WTC11 (cell line): Measurements from ENCODE around the gene TP53BP2. TPM values are rescaled to one million over a fixed set of nuclear protein-coding genes. Genes with fewer than 3 reads are reported as not detected.

Experiments
- ATAC-seq: fragments of 200-7000 bp; cut with Tn5 transposase; 2 replicates; pipeline ENCODE4 v1.10.0; 2021; ENCODE audit warnings: mild to moderate bottlenecking, moderate library complexity
- CTCF ChIA-PET: fragments of 300-600 bp; sonication (Branson Sonifier 250); formaldehyde crosslinking; loops from one replicate; lab custom pipeline; 2021; ENCODE audit warnings: antibody characterized with exemption; lab: Charles Lee
- POLR2A ChIA-PET: fragments of 350-600 bp; sonication (Branson Sonifier 250); formaldehyde crosslinking; loops from one replicate; lab custom pipeline; 2021; ENCODE audit warnings: antibody characterized with exemption; lab: Charles Lee
- DNase-seq: peaks from one replicate; pipeline ENCODE4 v3.0.0; 2021; ENCODE audit warnings: low spot score
- H3K27ac Mint-ChIP-seq: 2 replicates; pipeline ENCODE4 v1.8.0; 2021; ENCODE audit warnings: mixed read lengths
- H3K27me3 Mint-ChIP-seq: 2 replicates; pipeline ENCODE4 v1.8.0; 2021; ENCODE audit warnings: low read depth, mild to moderate bottlenecking, moderate library complexity, mixed read lengths
- H3K36me3 Mint-ChIP-seq: 2 replicates; pipeline ENCODE4 v1.8.0; 2021; ENCODE audit warnings: mixed read lengths
- H3K4me1 Mint-ChIP-seq: 2 replicates; pipeline ENCODE4 v1.8.0; 2022; ENCODE audit warnings: mixed read lengths
- H3K4me3 Mint-ChIP-seq: 2 replicates; pipeline ENCODE4 v1.8.0; 2021; ENCODE audit warnings: mild to moderate bottlenecking, moderate library complexity, mixed read lengths
- H3K9me3 Mint-ChIP-seq: 2 replicates; pipeline ENCODE4 v1.8.0; 2021; ENCODE audit warnings: mixed read lengths
- CBFB ChIP-seq: sonication (generic); formaldehyde crosslinking; IDR thresholded peaks from 2 replicates; pipeline ENCODE4 v1.8.1; 2022; ENCODE audit warnings: mild to moderate bottlenecking, low read depth, missing genetic modification reagents
- CREB1 ChIP-seq: sonication (generic); formaldehyde crosslinking; IDR thresholded peaks from 2 replicates; pipeline ENCODE4 v1.8.0; 2023; ENCODE audit warnings: mild to moderate bottlenecking, missing genetic modification reagents
- GTF2I ChIP-seq: fragments of 250-450 bp; sonication (Bioruptor Pico); conservative IDR thresholded peaks from 2 replicates; pipeline ENCODE4 v1.4.0; 2021; ENCODE audit warnings: mild to moderate bottlenecking
- NR3C1 ChIP-seq: sonication (generic); formaldehyde crosslinking; conservative IDR thresholded peaks from 2 replicates; pipeline ENCODE4 v1.8.1; 2023; ENCODE audit warnings: low read depth, mild to moderate bottlenecking, missing genetic modification reagents
- OVOL2 ChIP-seq: fragments of 250-450 bp; sonication (Bioruptor Pico); IDR thresholded peaks from 2 replicates; pipeline ENCODE4 v1.9.0; 2021; ENCODE audit warnings: mild to moderate bottlenecking, borderline replicate concordance
- SMAD4 ChIP-seq: sonication (generic); formaldehyde crosslinking; IDR thresholded peaks from 2 replicates; pipeline ENCODE4 v1.8.0; 2022; ENCODE audit warnings: mild to moderate bottlenecking, missing genetic modification reagents
- SOX15 ChIP-seq: fragments of 250-450 bp; sonication (Bioruptor Pico); IDR thresholded peaks from 2 replicates; pipeline ENCODE4 v1.9.0; 2021; ENCODE audit warnings: mild to moderate bottlenecking
- TCF7 ChIP-seq: sonication (generic); formaldehyde crosslinking; IDR thresholded peaks from 2 replicates; pipeline ENCODE4 v1.8.0; 2022; ENCODE audit warnings: mild to moderate bottlenecking, low read depth, missing genetic modification reagents, moderate library complexity
- TP53 ChIP-seq: sonication (generic); formaldehyde crosslinking; IDR thresholded peaks from 2 replicates; pipeline ENCODE4 v1.8.1; 2023; ENCODE audit warnings: mild to moderate bottlenecking, missing genetic modification reagents
- ZNF219 ChIP-seq: sonication (generic); formaldehyde crosslinking; IDR thresholded peaks from 2 replicates; pipeline ENCODE4 v1.8.0; 2023; ENCODE audit warnings: missing genetic modification reagents, mild to moderate bottlenecking, borderline replicate concordance
- total RNA-seq: library from RNA; stranded (reverse); gene quantifications from 3 replicates; pipeline ENCODE4 v1.2.3, GENCODE V29; 2021
- TF ChIP-seq, protein P1 (sequence below): sonication (generic); formaldehyde crosslinking; IDR thresholded peaks from 2 replicates; pipeline ENCODE4 v1.8.0; 2022; ENCODE audit warnings: mild to moderate bottlenecking, missing genetic modification reagents
- TF ChIP-seq, protein P2 (sequence below): sonication (generic); formaldehyde crosslinking; IDR thresholded peaks from 2 replicates; pipeline ENCODE4 v1.8.1; 2023; ENCODE audit warnings: mild to moderate bottlenecking, moderate library complexity, missing genetic modification reagents
- TF ChIP-seq, protein P3 (sequence below): sonication (generic); formaldehyde crosslinking; IDR thresholded peaks from 2 replicates; pipeline ENCODE4 v1.8.1; 2023; ENCODE audit warnings: mild to moderate bottlenecking, missing genetic modification reagents, moderate library complexity
- TF ChIP-seq, protein P4 (sequence below): sonication (generic); formaldehyde crosslinking; IDR thresholded peaks from 2 replicates; pipeline ENCODE4 v1.8.1; 2022; ENCODE audit warnings: mild to moderate bottlenecking, moderate library complexity, missing genetic modification reagents
- TF ChIP-seq, protein P5 (sequence below): fragments of 250-450 bp; sonication (Bioruptor Pico); IDR thresholded peaks from 2 replicates; pipeline ENCODE4 v1.9.0; 2021; ENCODE audit warnings: mild to moderate bottlenecking, borderline replicate concordance
- TF ChIP-seq, protein P6 (sequence below): sonication (generic); formaldehyde crosslinking; IDR thresholded peaks from 2 replicates; pipeline ENCODE4 v1.8.0; 2023; ENCODE audit warnings: missing genetic modification reagents
- TF ChIP-seq, protein P7 (sequence below): sonication (generic); formaldehyde crosslinking; IDR thresholded peaks from 2 replicates; pipeline ENCODE4 v1.8.0; 2022; ENCODE audit warnings: mild to moderate bottlenecking, missing genetic modification reagents
- TF ChIP-seq, protein P8 (sequence below): sonication (generic); formaldehyde crosslinking; conservative IDR thresholded peaks from 2 replicates; pipeline ENCODE4 v1.8.1; 2022; ENCODE audit warnings: mild to moderate bottlenecking, missing genetic modification reagents

Gene TP53BP2
- total RNA-seq, 1 experiment from 2014 or later = 42.7 TPM

DNA sequence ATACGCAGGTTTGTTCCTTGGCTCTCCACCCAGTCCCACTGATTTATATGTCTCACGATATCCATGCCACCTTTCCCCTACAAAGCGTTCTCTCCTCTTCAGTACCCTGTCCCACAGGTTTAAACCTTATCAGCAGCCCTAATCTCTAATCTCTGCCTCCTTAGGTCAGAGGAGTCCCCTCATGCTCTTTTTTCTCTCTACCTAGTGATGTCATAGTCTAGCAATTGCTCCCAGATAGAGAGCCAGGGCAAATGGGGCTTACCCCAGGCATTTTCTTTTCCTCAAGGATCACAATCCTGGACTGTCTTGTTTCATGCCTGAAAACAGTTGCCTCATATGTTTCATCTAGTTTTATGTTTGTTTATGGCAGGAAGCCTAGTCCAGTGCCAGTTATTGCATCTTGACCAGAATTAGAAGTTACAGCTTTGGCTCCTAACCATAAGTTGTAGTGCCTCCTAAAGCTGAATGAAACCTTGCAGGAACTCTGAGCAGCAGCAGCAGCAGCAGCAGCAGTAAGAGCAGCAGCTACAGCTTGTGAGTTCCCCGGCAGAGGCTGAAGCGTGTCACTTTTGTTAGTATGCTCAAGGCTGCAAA lies 26.7 kb upstream of the TP53BP2 start:
- peaks cover 19% of the 10 kb centered on the region for H3K4me1 Mint-ChIP-seq
- CTCF ChIA-PET = no interaction called here
- no peak for TF ChIP-seq CREB1 (CRISPR knock-in tag)
- TF ChIP-seq, protein P1, sequence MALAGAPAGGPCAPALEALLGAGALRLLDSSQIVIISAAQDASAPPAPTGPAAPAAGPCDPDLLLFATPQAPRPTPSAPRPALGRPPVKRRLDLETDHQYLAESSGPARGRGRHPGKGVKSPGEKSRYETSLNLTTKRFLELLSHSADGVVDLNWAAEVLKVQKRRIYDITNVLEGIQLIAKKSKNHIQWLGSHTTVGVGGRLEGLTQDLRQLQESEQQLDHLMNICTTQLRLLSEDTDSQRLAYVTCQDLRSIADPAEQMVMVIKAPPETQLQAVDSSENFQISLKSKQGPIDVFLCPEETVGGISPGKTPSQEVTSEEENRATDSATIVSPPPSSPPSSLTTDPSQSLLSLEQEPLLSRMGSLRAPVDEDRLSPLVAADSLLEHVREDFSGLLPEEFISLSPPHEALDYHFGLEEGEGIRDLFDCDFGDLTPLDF = no peak
- TF ChIP-seq, protein P2, sequence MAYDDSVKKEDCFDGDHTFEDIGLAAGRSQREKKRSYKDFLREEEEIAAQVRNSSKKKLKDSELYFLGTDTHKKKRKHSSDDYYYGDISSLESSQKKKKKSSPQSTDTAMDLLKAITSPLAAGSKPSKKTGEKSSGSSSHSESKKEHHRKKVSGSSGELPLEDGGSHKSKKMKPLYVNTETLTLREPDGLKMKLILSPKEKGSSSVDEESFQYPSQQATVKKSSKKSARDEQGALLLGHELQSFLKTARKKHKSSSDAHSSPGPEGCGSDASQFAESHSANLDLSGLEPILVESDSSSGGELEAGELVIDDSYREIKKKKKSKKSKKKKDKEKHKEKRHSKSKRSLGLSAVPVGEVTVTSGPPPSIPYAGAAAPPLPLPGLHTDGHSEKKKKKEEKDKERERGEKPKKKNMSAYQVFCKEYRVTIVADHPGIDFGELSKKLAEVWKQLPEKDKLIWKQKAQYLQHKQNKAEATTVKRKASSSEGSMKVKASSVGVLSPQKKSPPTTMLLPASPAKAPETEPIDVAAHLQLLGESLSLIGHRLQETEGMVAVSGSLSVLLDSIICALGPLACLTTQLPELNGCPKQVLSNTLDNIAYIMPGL (CRISPR knock-in tag) = no peak
- TF ChIP-seq, protein P3, sequence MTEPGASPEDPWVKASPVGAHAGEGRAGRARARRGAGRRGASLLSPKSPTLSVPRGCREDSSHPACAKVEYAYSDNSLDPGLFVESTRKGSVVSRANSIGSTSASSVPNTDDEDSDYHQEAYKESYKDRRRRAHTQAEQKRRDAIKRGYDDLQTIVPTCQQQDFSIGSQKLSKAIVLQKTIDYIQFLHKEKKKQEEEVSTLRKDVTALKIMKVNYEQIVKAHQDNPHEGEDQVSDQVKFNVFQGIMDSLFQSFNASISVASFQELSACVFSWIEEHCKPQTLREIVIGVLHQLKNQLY = no peak
- TF ChIP-seq, protein P4, sequence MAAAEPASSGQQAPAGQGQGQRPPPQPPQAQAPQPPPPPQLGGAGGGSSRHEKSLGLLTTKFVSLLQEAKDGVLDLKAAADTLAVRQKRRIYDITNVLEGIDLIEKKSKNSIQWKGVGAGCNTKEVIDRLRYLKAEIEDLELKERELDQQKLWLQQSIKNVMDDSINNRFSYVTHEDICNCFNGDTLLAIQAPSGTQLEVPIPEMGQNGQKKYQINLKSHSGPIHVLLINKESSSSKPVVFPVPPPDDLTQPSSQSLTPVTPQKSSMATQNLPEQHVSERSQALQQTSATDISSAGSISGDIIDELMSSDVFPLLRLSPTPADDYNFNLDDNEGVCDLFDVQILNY (CRISPR knock-in tag) = no peak
- no peak for TF ChIP-seq CBFB (CRISPR knock-in tag)
- no peak for TF ChIP-seq GTF2I (CRISPR knock-in tag)
- TF ChIP-seq, protein P5, sequence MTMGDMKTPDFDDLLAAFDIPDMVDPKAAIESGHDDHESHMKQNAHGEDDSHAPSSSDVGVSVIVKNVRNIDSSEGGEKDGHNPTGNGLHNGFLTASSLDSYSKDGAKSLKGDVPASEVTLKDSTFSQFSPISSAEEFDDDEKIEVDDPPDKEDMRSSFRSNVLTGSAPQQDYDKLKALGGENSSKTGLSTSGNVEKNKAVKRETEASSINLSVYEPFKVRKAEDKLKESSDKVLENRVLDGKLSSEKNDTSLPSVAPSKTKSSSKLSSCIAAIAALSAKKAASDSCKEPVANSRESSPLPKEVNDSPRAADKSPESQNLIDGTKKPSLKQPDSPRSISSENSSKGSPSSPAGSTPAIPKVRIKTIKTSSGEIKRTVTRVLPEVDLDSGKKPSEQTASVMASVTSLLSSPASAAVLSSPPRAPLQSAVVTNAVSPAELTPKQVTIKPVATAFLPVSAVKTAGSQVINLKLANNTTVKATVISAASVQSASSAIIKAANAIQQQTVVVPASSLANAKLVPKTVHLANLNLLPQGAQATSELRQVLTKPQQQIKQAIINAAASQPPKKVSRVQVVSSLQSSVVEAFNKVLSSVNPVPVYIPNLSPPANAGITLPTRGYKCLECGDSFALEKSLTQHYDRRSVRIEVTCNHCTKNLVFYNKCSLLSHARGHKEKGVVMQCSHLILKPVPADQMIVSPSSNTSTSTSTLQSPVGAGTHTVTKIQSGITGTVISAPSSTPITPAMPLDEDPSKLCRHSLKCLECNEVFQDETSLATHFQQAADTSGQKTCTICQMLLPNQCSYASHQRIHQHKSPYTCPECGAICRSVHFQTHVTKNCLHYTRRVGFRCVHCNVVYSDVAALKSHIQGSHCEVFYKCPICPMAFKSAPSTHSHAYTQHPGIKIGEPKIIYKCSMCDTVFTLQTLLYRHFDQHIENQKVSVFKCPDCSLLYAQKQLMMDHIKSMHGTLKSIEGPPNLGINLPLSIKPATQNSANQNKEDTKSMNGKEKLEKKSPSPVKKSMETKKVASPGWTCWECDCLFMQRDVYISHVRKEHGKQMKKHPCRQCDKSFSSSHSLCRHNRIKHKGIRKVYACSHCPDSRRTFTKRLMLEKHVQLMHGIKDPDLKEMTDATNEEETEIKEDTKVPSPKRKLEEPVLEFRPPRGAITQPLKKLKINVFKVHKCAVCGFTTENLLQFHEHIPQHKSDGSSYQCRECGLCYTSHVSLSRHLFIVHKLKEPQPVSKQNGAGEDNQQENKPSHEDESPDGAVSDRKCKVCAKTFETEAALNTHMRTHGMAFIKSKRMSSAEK = no peak
- no peak for TF ChIP-seq SOX15 (CRISPR knock-in tag)
- no peak for TF ChIP-seq TCF7 (CRISPR knock-in tag)
- no peak for TF ChIP-seq ZNF219 (CRISPR knock-in tag)
- no peak for TF ChIP-seq SMAD4 (CRISPR knock-in tag)
- no peak for TF ChIP-seq OVOL2
- TF ChIP-seq, protein P6, sequence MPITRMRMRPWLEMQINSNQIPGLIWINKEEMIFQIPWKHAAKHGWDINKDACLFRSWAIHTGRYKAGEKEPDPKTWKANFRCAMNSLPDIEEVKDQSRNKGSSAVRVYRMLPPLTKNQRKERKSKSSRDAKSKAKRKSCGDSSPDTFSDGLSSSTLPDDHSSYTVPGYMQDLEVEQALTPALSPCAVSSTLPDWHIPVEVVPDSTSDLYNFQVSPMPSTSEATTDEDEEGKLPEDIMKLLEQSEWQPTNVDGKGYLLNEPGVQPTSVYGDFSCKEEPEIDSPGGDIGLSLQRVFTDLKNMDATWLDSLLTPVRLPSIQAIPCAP (CRISPR knock-in tag) = no peak
- no peak for TF ChIP-seq NR3C1 (CRISPR knock-in tag)
- TF ChIP-seq, protein P7, sequence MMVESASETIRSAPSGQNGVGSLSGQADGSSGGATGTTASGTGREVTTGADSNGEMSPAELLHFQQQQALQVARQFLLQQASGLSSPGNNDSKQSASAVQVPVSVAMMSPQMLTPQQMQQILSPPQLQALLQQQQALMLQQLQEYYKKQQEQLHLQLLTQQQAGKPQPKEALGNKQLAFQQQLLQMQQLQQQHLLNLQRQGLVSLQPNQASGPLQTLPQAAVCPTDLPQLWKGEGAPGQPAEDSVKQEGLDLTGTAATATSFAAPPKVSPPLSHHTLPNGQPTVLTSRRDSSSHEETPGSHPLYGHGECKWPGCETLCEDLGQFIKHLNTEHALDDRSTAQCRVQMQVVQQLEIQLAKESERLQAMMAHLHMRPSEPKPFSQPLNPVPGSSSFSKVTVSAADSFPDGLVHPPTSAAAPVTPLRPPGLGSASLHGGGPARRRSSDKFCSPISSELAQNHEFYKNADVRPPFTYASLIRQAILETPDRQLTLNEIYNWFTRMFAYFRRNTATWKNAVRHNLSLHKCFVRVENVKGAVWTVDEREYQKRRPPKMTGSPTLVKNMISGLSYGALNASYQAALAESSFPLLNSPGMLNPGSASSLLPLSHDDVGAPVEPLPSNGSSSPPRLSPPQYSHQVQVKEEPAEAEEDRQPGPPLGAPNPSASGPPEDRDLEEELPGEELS (CRISPR knock-in tag) = no peak
- TF ChIP-seq, protein P8, sequence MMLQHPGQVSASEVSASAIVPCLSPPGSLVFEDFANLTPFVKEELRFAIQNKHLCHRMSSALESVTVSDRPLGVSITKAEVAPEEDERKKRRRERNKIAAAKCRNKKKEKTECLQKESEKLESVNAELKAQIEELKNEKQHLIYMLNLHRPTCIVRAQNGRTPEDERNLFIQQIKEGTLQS (CRISPR knock-in tag) = no peak
- TF ChIP-seq TP53 (CRISPR knock-in tag) = no peak
- TF ChIP-seq, all 79 proteins: peak for 0
- peaks cover 10% of the 10 kb centered on the region; the same call in 1 of the 2 replicates for H3K36me3 Mint-ChIP-seq
- POLR2A ChIA-PET = no interaction called here
- peaks cover 10% of the 10 kb centered on the region for H3K9me3 Mint-ChIP-seq
- no peak overlapping the region for H3K4me3 Mint-ChIP-seq
- no peak overlapping the region for H3K27ac Mint-ChIP-seq
- ATAC-seq (no peak), DNase-seq (no peak)
- no peaks in the 10 kb centered on the region; the same call in 1 of the 2 replicates for H3K27me3 Mint-ChIP-seq
